Left lobe of liver (tissue), 2 donors: Measurements from ENCODE around the gene PRKRIP1. TPM values are rescaled to one million over a fixed set of nuclear protein-coding genes. Genes with fewer than 3 reads are reported as not detected.
A peak's percentile ranks its signal among the peaks of the same experiment; 100 is the strongest.
"Not testable (repeated sequence)": the region's sequence is repeated elsewhere in the genome, so short reads cannot be mapped to it uniquely, and the experiment has no call there.

Source experiments
- ATAC-seq: fragments of 200-7000 bp; cut with Tn5 transposase; one replicate; pipeline ENCODE4 v1.9.1; 2020; ENCODE audit warnings: mild to moderate bottlenecking, moderate library complexity
- DNase-seq: peaks from one replicate; pipeline ENCODE4 v3.0.0-alpha.2; 2020; ENCODE audit warnings: low spot score
- total RNA-seq: library from RNA; stranded (reverse); gene quantifications from one replicate; pipeline ENCODE4 v1.2.1, GENCODE V29; 2021
- donor health status: DM: no; HTN: no; CAD: no; lungs with moderate emphysema.
- donor health status: DM: no; HTN: yes; CAD: no.

The PRKRIP1 gene
- total RNA-seq: 10.8 TPM

GRCh38 chr7:102395873-102396709 lies at the start of gene PRKRIP1:
PRKRIP1 (plus strand) TSS chr7:102396363; CDS start chr7:102396412, 49 bp downstream.
- DNase-seq: peak; percentile 82
- ATAC-seq: peak; percentile 93

- not testable (repeated sequence) for DNase-seq, ATAC-seq
Measured at GRCh38 chr7:102346983-102347382, 49.2 kb upstream of the PRKRIP1 start.

GRCh38 chr7:102356344-102356743 lies 39.8 kb upstream of the PRKRIP1 start, which contains the start of gene SPDYE6:
SPDYE6 (minus strand) TSS chr7:102356444; CDS start chr7:102356023, 421 bp downstream.
- ATAC-seq, DNase-seq: not testable (repeated sequence)

- ATAC-seq: peak; percentile 99
- peak; percentile 98 for DNase-seq
Measured at GRCh38 chr7:102363549-102364393, 32.4 kb upstream of the PRKRIP1 start.

- ATAC-seq: not testable (repeated sequence)
- DNase-seq: peak; percentile 46
Measured at GRCh38 chr7:102364394-102364886, 31.7 kb upstream of the PRKRIP1 start.

GRCh38 chr7:102365390-102365789 lies 30.8 kb upstream of the PRKRIP1 start:
- ATAC-seq, DNase-seq: not testable (repeated sequence)

- not testable (repeated sequence) for ATAC-seq, DNase-seq
Measured at GRCh38 chr7:102370038-102370437, 26.1 kb upstream of the PRKRIP1 start.

GRCh38 chr7:102372796-102373195 lies 23.4 kb upstream of the PRKRIP1 start:
- ATAC-seq, DNase-seq: not testable (repeated sequence)

- DNase-seq (no peak), ATAC-seq (no peak)
Measured at GRCh38 chr7:102376964-102377466, 19.1 kb upstream of the PRKRIP1 start.

- ATAC-seq, DNase-seq: not testable (repeated sequence)
Measured at GRCh38 chr7:102380837-102381236, 15.3 kb upstream of the PRKRIP1 start.

- DNase-seq, ATAC-seq: not testable (repeated sequence)
Measured at GRCh38 chr7:102381696-102382425, 14.3 kb upstream of the PRKRIP1 start.

- DNase-seq (no peak), ATAC-seq (peak; percentile 36)
Measured at GRCh38 chr7:102387064-102387463, 9.1 kb upstream of the PRKRIP1 start.

- ATAC-seq: no peak
- DNase-seq: no peak
Measured at GRCh38 chr7:102389810-102390209, 6.4 kb upstream of the PRKRIP1 start.

GRCh38 chr7:102390697-102391484 lies 5.3 kb upstream of the PRKRIP1 start:
- DNase-seq: peak; percentile 84
- ATAC-seq: peak; percentile 98

GRCh38 chr7:102392330-102392729 lies 3.8 kb upstream of the PRKRIP1 start:
- ATAC-seq (no peak), DNase-seq (no peak)

- DNase-seq (no peak), ATAC-seq (no peak)
Measured at GRCh38 chr7:102393467-102393866, 2.7 kb upstream of the PRKRIP1 start.

GRCh38 chr7:102395592-102395872 lies 631 bp upstream of the PRKRIP1 start:
- DNase-seq (no peak), ATAC-seq (peak; percentile 21)

- no peak for DNase-seq
- ATAC-seq: peak; percentile 11
Measured at GRCh38 chr7:102396710-102397019, 502 bp downstream of the PRKRIP1 start.

GRCh38 chr7:102398543-102398942 lies 2.4 kb downstream of the PRKRIP1 start:
- DNase-seq: no peak
- ATAC-seq: no peak

GRCh38 chr7:102400360-102400759 lies 4.2 kb downstream of the PRKRIP1 start:
- DNase-seq (no peak), ATAC-seq (no peak)
